H1 (cell line): ENCODE results near the gene RUFY4.

Experiments used
- ATF2 ChIP-seq: IDR thresholded peaks from 2 replicates; pipeline ENCODE4 v1.6.1; 2012; ENCODE audit warnings: low read length, inconsistent platforms
- ATF3 ChIP-seq: IDR thresholded peaks from 2 replicates; pipeline ENCODE4 v1.6.1; 2011; ENCODE audit warnings: low read depth, mild to moderate bottlenecking, low read length; ENCODE audit not compliant: insufficient read depth
- CBX8 ChIP-seq: fragments of 300-800, 300-1000 bp; sonication (generic); IDR thresholded peaks from 2 replicates; pipeline ENCODE4 v1.7.1; 2016; ENCODE audit warnings: low read depth, low read length, borderline replicate concordance
- CTCF ChIP-seq, 3 experiments: IDR thresholded peaks; 1 replicate in 2 of 3; 2 replicates in 1 of 3; pipeline versions ENCODE4 v1.5.1 to v1.6.1; 2011; ENCODE audit warnings: low read length in 3 of 3, mild to moderate bottlenecking in 3 of 3, inconsistent platforms in 2 of 3, low read depth in 1 of 3, moderate library complexity in 1 of 3; ENCODE audit not compliant: insufficient read depth in 1 of 3; ENCODE audit errors: control extremely low read depth in 1 of 3
- EGR1 ChIP-seq: IDR thresholded peaks from 2 replicates; pipeline ENCODE4 v1.6.1; 2011; ENCODE audit warnings: low read depth, low read length, borderline replicate concordance
- EP300 ChIP-seq, 2 experiments: IDR thresholded peaks; 1 replicate in 1 of 2; 2 replicates in 1 of 2; pipeline ENCODE4 v1.6.1; 2011 to 2012; ENCODE audit warnings: low read depth in 2 of 2, low read length in 2 of 2, mild to moderate bottlenecking in 2 of 2, borderline replicate concordance in 1 of 2, inconsistent platforms in 1 of 2, moderate library complexity in 1 of 2
- FOSL1 ChIP-seq: IDR thresholded peaks from 2 replicates; pipeline ENCODE4 v1.6.1; 2011; ENCODE audit warnings: mild to moderate bottlenecking, low read depth, low read length, moderate library complexity; ENCODE audit not compliant: insufficient read depth
- JUND ChIP-seq: IDR thresholded peaks from 2 replicates; pipeline ENCODE4 v1.6.1; 2011; ENCODE audit warnings: mild to moderate bottlenecking, improper control_type of control experiment, low read length
- KDM5A ChIP-seq: fragments of 200-600 bp; IDR thresholded peaks from 2 replicates; pipeline ENCODE4 v1.7.1; 2012; ENCODE audit warnings: mild to moderate bottlenecking, low read length, inconsistent platforms, mixed read lengths
- NANOG ChIP-seq: IDR thresholded peaks from 2 replicates; pipeline ENCODE4 v1.6.1; 2011; ENCODE audit warnings: low read length, low read depth, mild to moderate bottlenecking, inconsistent platforms; ENCODE audit not compliant: insufficient read depth, poor library complexity, severe bottlenecking
- POU5F1 ChIP-seq: IDR thresholded peaks from 2 replicates; pipeline ENCODE4 v1.6.1; 2011; ENCODE audit warnings: low read depth, mild to moderate bottlenecking, low read length, moderate library complexity
- SP1 ChIP-seq: IDR thresholded peaks from 2 replicates; pipeline ENCODE4 v1.6.1; 2011; ENCODE audit warnings: low read depth, low read length
- SUZ12 ChIP-seq: fragments of 200-600 bp; sonication (generic); IDR thresholded peaks from 2 replicates; pipeline ENCODE4 v1.6.1; 2012; ENCODE audit warnings: mild to moderate bottlenecking, inconsistent platforms, low read length, moderate library complexity, mixed read lengths
- TCF12 ChIP-seq: IDR thresholded peaks from 2 replicates; pipeline ENCODE4 v1.6.1; 2011; ENCODE audit warnings: low read depth, mild to moderate bottlenecking, low read length

- TF ChIP-seq POU5F1, result no peak
- TF ChIP-seq FOSL1, result no peak
- no peak for TF ChIP-seq CTCF (IDR thresholded peaks at IDR 0.05; ENCODE audit: control extremely low read depth in 1 of 3, insufficient read depth in 1 of 3, low read depth in 1 of 3, low read length in 3 of 3)
- no peak for TF ChIP-seq JUND
- TF ChIP-seq SP1, result no peak
- no peak for TF ChIP-seq TCF12
- no peak for TF ChIP-seq NANOG
- TF ChIP-seq SUZ12, result no peak
- TF ChIP-seq EGR1, result no peak
- TF ChIP-seq EP300 (IDR thresholded peaks at IDR 0.05; ENCODE audit: borderline replicate concordance in 1 of 2, low read depth in 2 of 2, low read length in 2 of 2), result no peak
- TF ChIP-seq CBX8, result no peak
- TF ChIP-seq ATF2, result no peak
- no peak for TF ChIP-seq ATF3
- TF ChIP-seq KDM5A, result no peak
Observed at GRCh38 chr2:218060950-218061660, 7.9 kb upstream of the RUFY4 start.
